Measurements from ENCODE around the gene ZNF761.

- no peak for TF ChIP-seq ELF4 (IDR thresholded peaks at IDR 0.05)
- TF ChIP-seq PKNOX1 (IDR thresholded peaks at IDR 0.05): no peak
- TF ChIP-seq SP1 (IDR thresholded peaks at IDR 0.05): no peak
- TF ChIP-seq ZNF384 (IDR thresholded peaks at IDR 0.05): no peak
- TF ChIP-seq FOXA1 (IDR thresholded peaks at IDR 0.05): no peak
- no peak for TF ChIP-seq FOXM1 (IDR thresholded peaks at IDR 0.05; ENCODE audit: borderline replicate concordance)
- TF ChIP-seq ARNT (IDR thresholded peaks at IDR 0.05): no peak
- no peak for TF ChIP-seq NFRKB (IDR thresholded peaks at IDR 0.05)
These were observed 43.6 kb upstream of the ZNF761 start for GRCh38 chr19:53388168-53388567.
